Activated T-cell treated with anti-CD3 and anti-CD28 coated beads for 1 hour (primary cell): ENCODE measurements around the gene TIGD6.
A peak's percentile ranks its signal among the peaks of the same experiment; 100 is the strongest.
"Not testable (repeated sequence)": the region's sequence is repeated elsewhere in the genome, so short reads cannot be mapped to it uniquely, and the experiment has no call there.

Source experiments
- DNase-seq: peaks from one replicate; pipeline ENCODE4 v3.0.0-alpha.2; 2020; ENCODE audit warnings: low read depth

TIGD6 gene

GRCh38 chr5:149969181-149969930 lies 31.1 kb downstream of the TIGD6 start:
- DNase-seq, result no peak

- DNase-seq, result no peak
Measured at GRCh38 chr5:149966946-149967345, 33.5 kb downstream of the TIGD6 start.

- no peak for DNase-seq
Measured at GRCh38 chr5:149963729-149964128, 36.7 kb downstream of the TIGD6 start.

GRCh38 chr5:149962601-149963300 lies 37.7 kb downstream of the TIGD6 start:
- DNase-seq, result no peak

- no peak for DNase-seq
Measured at GRCh38 chr5:149961957-149962409, 38.5 kb downstream of the TIGD6 start.

DNA sequence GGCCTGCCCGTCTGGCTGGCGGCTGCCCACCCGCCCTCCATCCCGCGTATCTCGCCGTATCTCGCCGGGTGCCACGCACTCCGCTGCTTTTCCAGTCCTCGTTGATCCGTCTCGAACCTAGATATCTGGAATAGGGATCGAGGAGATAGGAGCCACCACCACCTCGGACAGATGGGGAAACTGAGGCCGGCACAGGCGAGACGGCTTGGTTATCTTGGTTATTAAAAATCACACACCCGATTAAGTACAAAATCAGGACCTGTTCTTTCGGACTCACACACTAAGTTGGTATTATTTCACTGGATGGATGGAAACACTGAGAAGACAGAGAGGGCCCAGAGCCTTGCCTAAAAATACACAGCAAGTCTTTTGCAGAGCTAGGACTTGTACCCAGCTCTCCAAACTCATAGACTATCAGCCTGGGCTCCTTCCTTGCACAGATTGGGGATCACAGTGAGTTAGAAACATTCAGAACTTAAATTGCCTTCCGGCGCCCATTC lies 39.2 kb downstream of the TIGD6 start:
- DNase-seq, result no peak

DNA sequence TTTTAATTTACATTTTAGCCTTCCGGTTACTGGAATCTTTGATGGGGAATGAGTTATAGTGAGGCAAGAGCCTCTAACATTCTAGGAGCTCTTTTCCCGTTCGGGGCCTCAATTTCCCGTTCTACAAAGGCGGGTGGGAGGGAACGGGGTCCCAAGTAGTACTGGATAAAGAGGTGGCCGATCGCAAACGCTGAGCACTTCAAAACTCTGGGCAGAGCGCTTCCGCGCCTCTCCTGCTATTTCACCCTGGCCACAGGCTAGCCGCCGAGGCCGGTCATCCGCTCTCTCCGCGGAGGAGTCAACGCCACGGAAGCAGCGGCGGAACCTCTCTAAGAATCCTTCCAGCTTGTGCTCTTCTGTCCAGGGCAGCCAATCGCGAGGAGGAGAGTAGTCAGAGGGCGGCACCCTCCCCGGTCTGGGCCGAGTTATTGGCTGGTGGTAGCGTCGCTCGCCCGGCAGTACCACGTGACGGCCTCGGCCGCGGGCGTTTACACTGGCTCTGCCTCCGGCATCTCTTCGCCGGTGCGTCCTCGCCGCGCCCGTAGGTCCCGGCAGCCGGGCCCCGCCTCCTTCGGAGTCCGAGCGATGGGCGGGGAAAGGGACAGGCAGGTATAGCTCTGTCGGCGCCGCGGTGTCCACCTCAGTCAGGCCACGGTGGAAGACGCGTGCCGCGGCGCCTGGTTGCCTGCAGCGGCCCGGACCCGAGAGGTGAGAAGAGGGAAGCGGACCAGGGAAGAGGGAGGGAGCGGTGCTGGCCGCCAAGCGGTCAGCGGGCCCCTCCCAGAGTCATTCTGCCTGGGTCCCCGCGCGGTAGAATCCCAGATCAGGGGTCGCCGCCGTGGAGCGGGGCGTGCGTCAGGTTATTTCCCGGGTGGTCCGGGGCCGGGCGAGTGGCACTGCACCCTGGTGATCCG lies 39.9 kb downstream of the TIGD6 start, which contains the start of gene SLC26A2:
SLC26A2 (plus strand) TSS at position 487 of the 914 bp plus-strand sequence. CDS start 16,895 bp downstream, outside the sequence.
- peak; percentile 91 for DNase-seq

GRCh38 chr5:149959406-149960236 lies 40.8 kb downstream of the TIGD6 start:
- peak; percentile 8 for DNase-seq

DNA sequence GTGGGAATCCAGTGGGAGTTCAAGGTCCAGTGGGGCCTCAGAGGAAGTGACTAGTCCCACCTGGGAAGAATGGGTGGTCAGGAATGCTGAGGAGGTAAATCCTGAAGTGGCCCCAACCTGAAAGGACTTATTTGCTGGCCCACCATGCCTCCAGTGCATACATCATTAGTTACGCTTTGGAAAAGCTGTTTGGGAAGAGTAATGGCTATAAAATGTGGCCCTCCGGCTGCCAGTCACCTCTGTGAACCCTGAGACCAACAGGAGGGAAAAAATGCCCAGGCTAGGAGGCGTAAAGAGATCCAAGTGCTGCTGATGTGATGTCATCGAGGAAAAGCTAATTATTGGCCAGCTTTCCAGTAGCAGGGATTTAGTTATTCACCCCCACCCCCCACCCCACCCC lies 42.6 kb downstream of the TIGD6 start:
- DNase-seq, result no peak

GRCh38 chr5:149956685-149957084 lies 43.8 kb downstream of the TIGD6 start:
- no peak for DNase-seq

DNA sequence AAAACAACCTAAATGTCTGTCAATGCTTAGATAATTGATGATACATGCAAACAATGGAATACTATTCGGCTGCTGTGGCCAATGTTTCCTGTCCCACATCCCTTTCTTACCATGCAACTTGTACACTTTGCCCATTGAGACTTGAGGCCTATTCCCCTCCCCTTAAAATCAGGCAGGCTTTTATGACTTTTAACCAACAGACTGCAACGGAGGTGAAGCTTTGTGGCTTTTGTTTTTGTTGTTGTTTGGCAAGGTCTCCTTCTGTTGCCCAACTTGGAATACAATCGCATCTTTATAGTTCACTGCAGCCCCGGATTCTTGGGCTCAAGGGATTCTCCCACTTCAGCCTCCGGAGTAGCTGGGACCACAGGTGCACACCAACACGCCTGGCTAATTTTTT lies 45.7 kb downstream of the TIGD6 start:
- no peak for DNase-seq

DNA sequence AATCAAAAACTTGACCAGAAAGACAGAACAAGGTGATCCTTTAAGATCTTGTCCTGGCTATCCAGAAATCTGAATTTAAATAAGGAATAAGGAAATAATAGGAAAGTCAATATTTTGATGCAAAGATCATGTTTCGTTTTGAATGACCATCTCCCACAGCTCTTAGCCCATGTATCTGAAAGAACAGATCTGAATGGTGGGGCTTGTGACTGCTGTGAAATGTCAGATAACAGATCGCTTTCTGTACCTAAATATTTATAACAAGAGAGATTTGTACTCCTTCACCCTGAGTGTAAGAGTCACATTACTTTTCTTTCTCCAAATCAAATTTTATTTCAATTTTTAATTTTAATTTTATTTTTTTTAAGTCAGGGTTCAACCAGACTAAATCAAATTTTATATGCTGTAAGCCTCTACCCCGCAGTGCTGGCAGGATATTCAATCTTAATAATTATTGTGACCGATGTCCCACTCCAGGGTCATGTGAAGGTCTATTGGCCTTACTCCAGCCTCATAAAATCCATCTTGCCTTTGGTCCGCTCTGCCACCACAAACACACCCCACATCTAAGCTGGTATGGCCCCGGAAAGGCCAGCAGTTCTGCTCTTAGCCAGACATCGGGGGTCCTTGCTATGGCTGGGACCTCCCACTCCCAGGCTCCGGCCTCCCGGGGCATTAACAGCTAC lies 46.9 kb downstream of the TIGD6 start:
- DNase-seq, result no peak

DNA sequence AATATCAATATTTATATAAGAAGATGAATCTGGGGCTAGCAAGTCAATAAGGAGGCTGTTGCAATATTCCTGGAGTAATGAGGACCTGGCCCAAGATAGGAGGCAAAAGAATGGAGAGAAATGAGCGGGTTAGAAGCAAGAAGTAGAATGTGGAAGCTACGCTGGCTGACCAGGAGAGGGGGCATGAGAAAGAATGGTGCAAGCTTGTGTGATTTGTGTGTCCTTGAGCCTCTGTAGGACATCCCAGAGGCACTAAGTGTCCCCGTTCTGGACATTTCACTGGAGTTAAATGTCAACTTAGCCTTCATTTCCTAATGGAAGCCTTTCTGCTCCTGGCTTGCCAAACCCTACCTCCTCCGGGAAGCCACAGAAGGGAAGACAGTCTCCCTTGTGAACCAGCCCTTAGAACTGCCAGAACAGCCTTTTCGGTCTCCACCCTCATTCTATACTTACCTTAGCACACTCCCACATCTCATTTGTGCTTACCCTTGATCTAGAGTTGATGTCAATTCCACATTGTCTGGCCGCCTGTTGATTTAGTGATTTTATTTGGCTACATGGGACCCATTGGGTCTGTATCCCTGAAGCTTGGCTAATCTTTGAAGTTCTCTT lies 49.2 kb downstream of the TIGD6 start:
- DNase-seq, result no peak

GRCh38 chr5:149948993-149949392 lies 51.5 kb downstream of the TIGD6 start:
- no peak for DNase-seq

GRCh38 chr5:149946118-149946517 lies 54.3 kb downstream of the TIGD6 start:
- no peak for DNase-seq

- DNase-seq, result no peak
Measured at GRCh38 chr5:149944666-149945065, 55.8 kb downstream of the TIGD6 start, which contains the start of gene PDE6A. PDE6A (minus strand) TSS chr5:149944793; CDS start chr5:149944673, 120 bp downstream.

DNA sequence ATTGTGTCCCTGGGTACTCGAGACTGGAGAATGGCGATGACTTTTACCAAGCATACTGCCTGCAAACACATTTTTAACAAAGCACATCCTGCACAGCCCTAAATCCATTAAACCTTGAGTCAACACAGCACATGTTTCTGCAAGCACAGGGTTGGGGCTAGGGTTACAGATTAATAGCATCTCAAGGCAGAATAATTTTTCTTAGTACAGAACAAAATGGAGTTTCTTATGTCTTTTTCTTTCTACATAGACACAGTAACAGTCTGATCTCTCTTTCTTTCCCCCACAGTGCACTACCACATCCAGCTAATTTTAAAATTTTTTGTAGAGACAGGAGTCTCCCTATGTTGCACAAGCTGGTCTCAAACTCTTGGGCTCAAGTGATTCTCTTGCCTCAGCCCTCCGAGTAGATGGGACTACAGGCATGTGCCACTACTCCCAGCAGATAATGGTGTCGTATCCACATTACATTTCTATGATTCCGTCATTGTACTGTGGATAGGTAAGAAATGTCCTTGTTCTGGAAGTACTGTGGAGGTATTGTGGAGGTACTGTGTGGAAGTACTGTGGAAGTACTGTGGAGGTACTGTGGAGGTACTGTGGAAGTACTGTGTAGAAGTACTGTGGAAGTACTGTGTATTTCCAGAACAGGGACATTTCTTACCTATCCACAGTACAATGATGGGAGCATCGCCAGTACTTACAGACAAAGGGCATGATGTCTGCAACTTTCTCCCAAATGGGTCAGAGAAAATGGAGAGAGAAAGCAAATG lies 57.1 kb downstream of the TIGD6 start:
- not testable (repeated sequence) for DNase-seq
